Brain microvascular endothelial cell (primary cell): ENCODE measurements around the gene CLEC18B.
"Not testable (repeated sequence)": the region's sequence is repeated elsewhere in the genome, so short reads cannot be mapped to it uniquely, and the experiment has no call there.

Experiments used
- DNase-seq: peaks from one replicate; pipeline ENCODE4 v3.0.0-alpha.2; 2020
- H3K27ac ChIP-seq: fragments of 250-450 bp; sonication (Bioruptor Pico); 2 replicates; pipeline ENCODE4 v1.5.1; 2020; ENCODE audit warnings: mild to moderate bottlenecking, moderate library complexity
- H3K27me3 ChIP-seq: fragments of 250-450 bp; sonication (Bioruptor Pico); replicated peaks from 2 replicates; pipeline ENCODE4 v1.5.1; 2020; ENCODE audit warnings: mild to moderate bottlenecking
- H3K36me3 ChIP-seq: fragments of 250-450 bp; sonication (Bioruptor Pico); replicated peaks from 2 replicates; pipeline ENCODE4 v1.5.1; 2020; ENCODE audit warnings: mild to moderate bottlenecking
- H3K4me3 ChIP-seq: 2 replicates; pipeline ENCODE4 v1.5.1; 2011; ENCODE audit warnings: low read depth, mild to moderate bottlenecking, control low read depth, low read length, moderate library complexity
- CTCF ChIP-seq: IDR thresholded peaks from 2 replicates; pipeline ENCODE4 v1.5.1; 2011; ENCODE audit warnings: low read depth, mild to moderate bottlenecking, moderate library complexity, low read length, control low read depth, inconsistent platforms; ENCODE audit errors: missing control alignments
- in situ Hi-C: cut with HindIII; loops from 2 replicates; pipeline ENCODE4 v1.10.0; 2017; ENCODE audit warnings: low sequenced_read_pairs, low pct_ligation_motif_present

Gene CLEC18B

GRCh38 chr16:74449470-74449869 is 28.2 kb upstream of the CLEC18B start:
- Histone ChIP-seq H3K4me3 (no peak overlapping the region), H3K27ac (peak overlapping the region; percentile 50), H3K27me3 (no peaks in the 10 kb centered on the region), H3K36me3 (peaks cover 27% of the 10 kb centered on the region)
- peak; percentile 57 for DNase-seq
- peak; percentile 59 for TF ChIP-seq CTCF
- in situ Hi-C loops: no loop called here

GRCh38 chr16:74448990-74449389 is 27.7 kb upstream of the CLEC18B start:
- H3K4me3 ChIP-seq: no peak overlapping the region
- no peaks in the 10 kb centered on the region for H3K27me3 ChIP-seq
- peak; percentile 83 for DNase-seq
- peaks cover 27% of the 10 kb centered on the region for H3K36me3 ChIP-seq
- peak overlapping the region; percentile 50 for H3K27ac ChIP-seq
- in situ Hi-C loops: no loop called here
- TF ChIP-seq CTCF: no peak

- no peak overlapping the region for H3K27ac ChIP-seq
Observed at GRCh38 chr16:74447578-74447977, 26.3 kb upstream of the CLEC18B start.

GRCh38 chr16:74446866-74447265 is 25.6 kb upstream of the CLEC18B start:
- no peak overlapping the region for H3K4me3 ChIP-seq
- TF ChIP-seq CTCF: no peak
- H3K27me3 ChIP-seq: no peaks in the 10 kb centered on the region
- DNase-seq: no peak
- in situ Hi-C loops: no loop called here
- peaks cover 11% of the 10 kb centered on the region for H3K36me3 ChIP-seq
- no peak overlapping the region for H3K27ac ChIP-seq

More at GRCh38 chr16:74447578-74447977, 26.3 kb upstream of the CLEC18B start:
- in situ Hi-C loops: no loop called here
- no peak for DNase-seq
- no peak overlapping the region for H3K4me3 ChIP-seq
- TF ChIP-seq CTCF: no peak
- peaks cover 18% of the 10 kb centered on the region for H3K36me3 ChIP-seq
- no peaks in the 10 kb centered on the region for H3K27me3 ChIP-seq

- H3K27me3 ChIP-seq, H3K4me3 ChIP-seq, in situ Hi-C loops, H3K27ac ChIP-seq, H3K36me3 ChIP-seq, DNase-seq: not testable (repeated sequence)
Observed at GRCh38 chr16:74443624-74444346, 22.5 kb upstream of the CLEC18B start.

- in situ Hi-C loops: no loop called here
- TF ChIP-seq CTCF: no peak
- no peaks in the 10 kb centered on the region for H3K27me3 ChIP-seq
- DNase-seq: no peak
- H3K36me3 ChIP-seq: peaks cover 5% of the 10 kb centered on the region
- no peak overlapping the region for H3K27ac ChIP-seq
- H3K4me3 ChIP-seq: no peak overlapping the region
Observed at GRCh38 chr16:74439685-74440084, 18.4 kb upstream of the CLEC18B start.
